ENCODE measurements around the gene FILIP1L.

The FILIP1L gene

DNA sequence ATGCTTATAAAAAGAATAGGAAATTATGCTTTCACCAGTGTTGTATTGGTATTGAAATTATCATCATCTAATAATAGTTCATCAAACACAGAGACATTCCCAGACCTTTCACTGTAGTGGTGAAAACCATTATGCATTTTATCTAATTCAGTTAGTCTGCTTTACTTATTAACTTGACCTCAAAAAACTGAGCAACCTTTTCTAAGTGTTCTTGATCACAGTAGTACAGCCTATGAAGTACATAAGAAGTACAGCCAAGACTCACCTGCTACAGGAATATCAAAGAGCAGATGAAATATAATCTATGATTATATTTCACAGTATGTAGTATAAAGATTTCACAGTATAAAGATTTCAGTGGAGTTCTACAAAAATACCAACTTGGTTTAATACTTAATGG is 75.2 kb downstream of the FILIP1L start:
- H3K79me2 ChIP-seq (ENCODE audit: insufficient read depth, low read length), result no peaks in the 10 kb centered on the region
- no peaks in the 10 kb centered on the region for H3K4me1 ChIP-seq (ENCODE audit: insufficient read depth, low read length)
- H4K20me1 ChIP-seq (ENCODE audit: insufficient read depth, low read length), result no peaks in the 10 kb centered on the region
- H3K9me3 ChIP-seq (ENCODE audit: insufficient read depth, low read length, severe bottlenecking), result no peaks in the 10 kb centered on the region
- no peaks in the 10 kb centered on the region for H3K27me3 ChIP-seq (ENCODE audit: insufficient read depth, low read length, poor library complexity)
- no peak overlapping the region for H3K27ac ChIP-seq (ENCODE audit: low read length)
- H3K4me3 ChIP-seq (ENCODE audit: low read depth in 1 of 2, low read length in 2 of 2), result no peak overlapping the region
- ATAC-seq (ENCODE audit: insufficient read depth, low read depth) (no peak), DNase-seq (no peak)
- no peak overlapping the region for H3K4me2 ChIP-seq (ENCODE audit: insufficient read depth, low read length)
- TF ChIP-seq EZH2 (IDR thresholded peaks at IDR 0.05; ENCODE audit: borderline replicate concordance, low read depth, low read length, severe bottlenecking), result no peak
- no peak for TF ChIP-seq CTCF (IDR thresholded peaks at IDR 0.05; ENCODE audit: borderline replicate concordance, extremely low read depth, low read length, poor library complexity, severe bottlenecking)
- H2AFZ ChIP-seq (ENCODE audit: low read depth, low read length), result no peak overlapping the region
- no peaks in the 10 kb centered on the region for H3K36me3 ChIP-seq (ENCODE audit: insufficient read depth, low read length)
- no peak overlapping the region for H3K9ac ChIP-seq (ENCODE audit: low read depth, low read length)

DNA sequence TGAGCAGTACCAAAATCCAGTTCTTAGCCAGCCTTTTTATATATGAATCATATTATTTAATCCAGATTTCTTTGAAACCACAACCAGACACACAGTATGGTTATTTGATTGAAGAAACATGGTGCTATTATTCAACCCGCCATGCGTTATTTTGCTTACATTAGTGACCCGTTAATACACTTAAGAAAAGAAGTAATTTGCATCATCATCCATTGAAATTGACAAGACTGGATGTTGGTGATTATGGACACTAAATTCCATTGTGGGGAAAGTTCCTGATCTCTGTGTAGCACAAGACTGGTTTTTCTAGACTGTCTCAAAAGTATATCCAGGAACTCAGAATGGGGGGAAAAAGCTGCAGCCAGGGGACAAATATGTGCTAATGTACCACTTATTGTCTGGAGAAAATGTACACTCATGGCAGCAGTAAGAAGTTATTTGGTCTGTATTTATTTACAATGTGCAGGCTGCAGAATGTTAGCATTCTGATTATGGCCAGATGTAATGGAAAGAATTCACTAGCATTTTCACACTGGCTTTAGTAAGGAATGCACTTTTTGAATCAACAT is 80.3 kb downstream of the FILIP1L start:
- Histone ChIP-seq H3K4me2 (ENCODE audit: insufficient read depth, low read length) (no peak overlapping the region), H3K9ac (ENCODE audit: low read depth, low read length) (no peak overlapping the region), H4K20me1 (ENCODE audit: insufficient read depth, low read length) (no peaks in the 10 kb centered on the region), H3K36me3 (ENCODE audit: insufficient read depth, low read length) (no peaks in the 10 kb centered on the region), H3K27me3 (ENCODE audit: insufficient read depth, low read length, poor library complexity) (no peaks in the 10 kb centered on the region), H3K4me3 (ENCODE audit: low read depth in 1 of 2, low read length in 2 of 2) (no peak overlapping the region), H3K9me3 (ENCODE audit: insufficient read depth, low read length, severe bottlenecking) (no peaks in the 10 kb centered on the region), H3K79me2 (ENCODE audit: insufficient read depth, low read length) (no peaks in the 10 kb centered on the region), H3K27ac (ENCODE audit: low read length) (no peak overlapping the region), H3K4me1 (ENCODE audit: insufficient read depth, low read length) (no peaks in the 10 kb centered on the region), H2AFZ (ENCODE audit: low read depth, low read length) (no peak overlapping the region)
- TF ChIP-seq CTCF (IDR thresholded peaks at IDR 0.05; ENCODE audit: borderline replicate concordance, extremely low read depth, low read length, poor library complexity, severe bottlenecking) (no peak), EZH2 (IDR thresholded peaks at IDR 0.05; ENCODE audit: borderline replicate concordance, low read depth, low read length, severe bottlenecking) (no peak)
- DNase-seq (no peak), ATAC-seq (ENCODE audit: insufficient read depth, low read depth) (no peak)

DNA sequence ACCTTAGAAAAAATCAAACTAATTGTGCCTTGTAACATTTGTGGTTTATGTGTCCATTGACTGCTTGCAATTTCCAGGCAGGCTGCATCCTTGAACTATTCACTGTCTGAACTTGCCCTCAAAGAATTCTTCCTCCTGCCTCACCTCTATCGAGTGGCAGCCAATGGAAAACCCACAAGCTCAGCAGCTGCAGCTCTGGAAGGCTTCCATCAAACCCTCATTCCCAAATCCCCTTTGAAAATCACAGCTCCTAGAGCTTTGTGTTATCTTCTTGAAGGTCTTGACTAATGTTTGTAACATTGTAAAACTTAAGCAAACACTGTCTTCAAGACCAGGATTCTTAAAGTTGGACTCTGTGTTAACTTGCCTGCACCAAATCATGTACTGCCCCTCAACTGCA is 81.1 kb downstream of the FILIP1L start:
- H3K27me3 ChIP-seq (ENCODE audit: insufficient read depth, low read length, poor library complexity), result no peaks in the 10 kb centered on the region
- H3K9ac ChIP-seq (ENCODE audit: low read depth, low read length), result no peak overlapping the region
- H3K4me2 ChIP-seq (ENCODE audit: insufficient read depth, low read length), result no peak overlapping the region
- no peak for DNase-seq
- ATAC-seq (ENCODE audit: insufficient read depth, low read depth), result no peak
- H4K20me1 ChIP-seq (ENCODE audit: insufficient read depth, low read length), result no peaks in the 10 kb centered on the region
- no peaks in the 10 kb centered on the region for H3K9me3 ChIP-seq (ENCODE audit: insufficient read depth, low read length, severe bottlenecking)
- H3K79me2 ChIP-seq (ENCODE audit: insufficient read depth, low read length), result no peaks in the 10 kb centered on the region
- no peak overlapping the region for H3K4me3 ChIP-seq (ENCODE audit: low read depth in 1 of 2, low read length in 2 of 2)
- H3K4me1 ChIP-seq (ENCODE audit: insufficient read depth, low read length), result no peaks in the 10 kb centered on the region
- TF ChIP-seq CTCF (IDR thresholded peaks at IDR 0.05; ENCODE audit: borderline replicate concordance, extremely low read depth, low read length, poor library complexity, severe bottlenecking), result no peak
- TF ChIP-seq EZH2 (IDR thresholded peaks at IDR 0.05; ENCODE audit: borderline replicate concordance, low read depth, low read length, severe bottlenecking), result no peak
- no peak overlapping the region for H3K27ac ChIP-seq (ENCODE audit: low read length)
- H3K36me3 ChIP-seq (ENCODE audit: insufficient read depth, low read length), result no peaks in the 10 kb centered on the region
- no peak overlapping the region for H2AFZ ChIP-seq (ENCODE audit: low read depth, low read length)

GRCh38 chr3:100032243-100032642 is 82.1 kb downstream of the FILIP1L start:
- Histone ChIP-seq H2AFZ (ENCODE audit: low read depth, low read length) (no peak overlapping the region), H3K4me1 (ENCODE audit: insufficient read depth, low read length) (no peaks in the 10 kb centered on the region), H3K27ac (ENCODE audit: low read length) (no peak overlapping the region), H3K4me3 (ENCODE audit: low read depth in 1 of 2, low read length in 2 of 2) (no peak overlapping the region), H3K27me3 (ENCODE audit: insufficient read depth, low read length, poor library complexity) (no peaks in the 10 kb centered on the region), H3K36me3 (ENCODE audit: insufficient read depth, low read length) (no peaks in the 10 kb centered on the region), H3K9me3 (ENCODE audit: insufficient read depth, low read length, severe bottlenecking) (no peaks in the 10 kb centered on the region), H3K4me2 (ENCODE audit: insufficient read depth, low read length) (no peak overlapping the region), H4K20me1 (ENCODE audit: insufficient read depth, low read length) (no peaks in the 10 kb centered on the region), H3K9ac (ENCODE audit: low read depth, low read length) (no peak overlapping the region), H3K79me2 (ENCODE audit: insufficient read depth, low read length) (no peaks in the 10 kb centered on the region)
- TF ChIP-seq EZH2 (IDR thresholded peaks at IDR 0.05; ENCODE audit: borderline replicate concordance, low read depth, low read length, severe bottlenecking) (no peak), CTCF (IDR thresholded peaks at IDR 0.05; ENCODE audit: borderline replicate concordance, extremely low read depth, low read length, poor library complexity, severe bottlenecking) (no peak)
- ATAC-seq (ENCODE audit: insufficient read depth, low read depth), result no peak
- no peak for DNase-seq
